OCI-LY1 (cell line): ENCODE data around the gene PUSL1.

Experiments
- H2AFZ ChIP-seq: fragments of 200-600 bp; sonication (generic), shearing (Covaris generic); 2 replicates; pipeline ENCODE4 v1.6.0; 2014; ENCODE audit warnings: antibody characterized with exemption, mild to moderate bottlenecking, low read length
- H3F3A ChIP-seq: fragments of 200-600 bp; sonication (generic), shearing (Covaris generic); 2 replicates; pipeline ENCODE4 v1.6.0; 2014; ENCODE audit warnings: mild to moderate bottlenecking, antibody characterized with exemption, low read length, moderate library complexity; ENCODE audit not compliant: insufficient read depth
- H3K27ac ChIP-seq: fragments of 200-600 bp; sonication (generic); 2 replicates; pipeline ENCODE4 v1.5.1; 2014; ENCODE audit warnings: low read length, mixed run types, mild to moderate bottlenecking, low read depth; ENCODE audit not compliant: poor library complexity, severe bottlenecking
- H3K27me3 ChIP-seq: fragments of 200-600 bp; sonication (generic); 2 replicates; pipeline ENCODE4 v1.6.0; 2014; ENCODE audit warnings: antibody characterized with exemption, mild to moderate bottlenecking, low read length, moderate library complexity; ENCODE audit not compliant: insufficient read depth
- H3K36me3 ChIP-seq: fragments of 200-600 bp; sonication (generic); 2 replicates; pipeline ENCODE4 v1.6.1; 2014; ENCODE audit warnings: mild to moderate bottlenecking, antibody characterized with exemption, low read length, moderate library complexity, mixed read lengths; ENCODE audit not compliant: insufficient read depth
- H3K4me1 ChIP-seq: fragments of 200-600 bp; sonication (generic); 2 replicates; pipeline ENCODE4 v1.5.1; 2014; ENCODE audit warnings: mild to moderate bottlenecking, low read length, moderate library complexity; ENCODE audit not compliant: insufficient read depth, severe bottlenecking
- H3K4me2 ChIP-seq: fragments of 200-600 bp; sonication (generic), shearing (Covaris generic); 2 replicates; pipeline ENCODE4 v1.6.1; 2014; ENCODE audit warnings: low read length
- H3K4me3 ChIP-seq: fragments of 200-600 bp; sonication (generic); 2 replicates; pipeline ENCODE4 v1.5.1; 2014; ENCODE audit warnings: low read length, low read depth, mild to moderate bottlenecking, mixed read lengths; ENCODE audit not compliant: poor library complexity, severe bottlenecking
- H3K79me2 ChIP-seq: fragments of 200-600 bp; shearing (Covaris generic); 2 replicates; pipeline ENCODE4 v1.6.1; 2016; ENCODE audit warnings: mixed run types, low read length, mixed read lengths; ENCODE audit not compliant: insufficient read depth
- H3K9ac ChIP-seq: fragments of 200-600 bp; sonication (generic), shearing (Covaris generic); 2 replicates; pipeline ENCODE4 v1.6.1; 2014; ENCODE audit warnings: mild to moderate bottlenecking, low read length, mixed read lengths
- H3K9me2 ChIP-seq: fragments of 200-600 bp; sonication (generic), shearing (Covaris generic); 2 replicates; pipeline ENCODE4 v1.6.1; 2014; ENCODE audit warnings: low read depth, mild to moderate bottlenecking, low read length, mixed read lengths
- H3K9me3 ChIP-seq: fragments of 200-600 bp; shearing (Covaris generic); 2 replicates; pipeline ENCODE4 v1.6.1; 2014; ENCODE audit warnings: low read length, mixed read lengths
- H4K20me1 ChIP-seq: fragments of 200-600 bp; sonication (generic), shearing (Covaris generic); 2 replicates; pipeline ENCODE4 v1.6.0; 2016; ENCODE audit warnings: mild to moderate bottlenecking, low read length; ENCODE audit not compliant: insufficient read depth
- EZH2 ChIP-seq: fragments of 200-600 bp; sonication (generic), shearing (Covaris generic); IDR thresholded peaks from 2 replicates; pipeline ENCODE4 v1.8.0; 2017; ENCODE audit warnings: borderline replicate concordance, mixed run types, mild to moderate bottlenecking, antibody characterized with exemption, low read length, moderate library complexity, mixed read lengths
- TF ChIP-seq, protein P1 (sequence below): fragments of 200-600 bp; sonication (generic), shearing (Covaris generic); IDR thresholded peaks from 2 replicates; pipeline ENCODE4 v1.5.1; 2017; ENCODE audit warnings: mild to moderate bottlenecking, antibody characterized with exemption, low read length, moderate library complexity, mixed read lengths

PUSL1 gene

DNA sequence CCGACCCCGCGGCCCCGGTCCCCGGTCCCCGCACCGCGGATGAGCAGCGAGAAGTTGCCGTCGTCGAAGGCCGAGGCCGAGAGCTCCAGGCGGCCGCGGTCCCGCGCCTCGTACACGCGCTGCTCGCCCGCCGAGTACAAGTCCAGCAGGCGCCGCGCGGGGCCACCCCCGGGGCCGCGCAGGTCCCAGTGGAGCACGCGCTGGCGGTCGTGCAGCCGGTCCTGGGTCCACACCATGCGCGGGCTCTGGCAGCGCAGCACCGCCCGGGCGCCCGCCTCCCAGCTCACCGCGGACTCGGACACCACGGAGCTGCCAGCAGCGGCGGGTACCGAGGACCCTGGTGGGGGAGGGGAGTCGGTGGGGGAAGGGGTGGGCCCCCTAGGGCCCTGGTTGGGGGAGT, 47.0 kb downstream of the PUSL1 start:
- Histone ChIP-seq H3K79me2 (no peaks in the 10 kb centered on the region), H3K4me1 (peaks cover 6% of the 10 kb centered on the region), H3K36me3 (no peaks in the 10 kb centered on the region)

DNA sequence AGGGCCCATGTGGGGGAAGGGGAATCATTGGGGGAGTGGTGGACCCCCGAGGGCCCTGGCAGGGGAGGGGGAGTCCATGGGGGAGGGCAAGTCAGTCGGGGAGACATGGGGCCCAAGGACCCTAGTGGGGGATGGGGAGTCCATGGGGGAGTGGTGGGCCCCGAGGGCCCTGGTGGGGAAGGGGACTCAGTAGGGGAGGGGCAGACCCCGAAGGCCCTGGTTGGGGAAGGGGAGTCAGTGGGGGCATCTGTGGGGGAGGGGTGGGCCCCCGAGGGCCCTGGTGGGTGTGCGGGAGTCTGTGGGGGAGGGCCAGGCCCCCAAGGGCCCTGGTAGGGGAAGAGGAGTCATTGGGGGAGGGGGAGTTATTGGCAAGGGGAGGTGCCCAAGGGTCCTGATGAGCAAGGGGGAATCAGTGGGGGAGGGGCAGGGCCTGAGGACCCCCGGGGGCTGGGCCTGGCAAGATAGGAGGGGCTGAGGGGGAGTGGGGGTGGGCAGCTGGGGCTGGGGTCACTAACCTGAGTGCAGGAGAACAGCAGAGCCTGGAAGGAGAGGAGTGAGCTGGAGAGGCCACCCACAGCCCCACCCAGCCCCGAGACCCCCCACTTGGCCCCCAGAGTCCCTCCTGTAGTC, 47.9 kb downstream of the PUSL1 start:
- Histone ChIP-seq H3K27me3 (peaks cover 13% of the 10 kb centered on the region; the same call in 1 of the 2 replicates), H2AFZ (no peak overlapping the region), H3K4me3 (no peak overlapping the region)

More for the DNA sequence above, 47.0 kb downstream of the PUSL1 start:
- TF ChIP-seq EZH2: no peak
- TF ChIP-seq, protein P1, sequence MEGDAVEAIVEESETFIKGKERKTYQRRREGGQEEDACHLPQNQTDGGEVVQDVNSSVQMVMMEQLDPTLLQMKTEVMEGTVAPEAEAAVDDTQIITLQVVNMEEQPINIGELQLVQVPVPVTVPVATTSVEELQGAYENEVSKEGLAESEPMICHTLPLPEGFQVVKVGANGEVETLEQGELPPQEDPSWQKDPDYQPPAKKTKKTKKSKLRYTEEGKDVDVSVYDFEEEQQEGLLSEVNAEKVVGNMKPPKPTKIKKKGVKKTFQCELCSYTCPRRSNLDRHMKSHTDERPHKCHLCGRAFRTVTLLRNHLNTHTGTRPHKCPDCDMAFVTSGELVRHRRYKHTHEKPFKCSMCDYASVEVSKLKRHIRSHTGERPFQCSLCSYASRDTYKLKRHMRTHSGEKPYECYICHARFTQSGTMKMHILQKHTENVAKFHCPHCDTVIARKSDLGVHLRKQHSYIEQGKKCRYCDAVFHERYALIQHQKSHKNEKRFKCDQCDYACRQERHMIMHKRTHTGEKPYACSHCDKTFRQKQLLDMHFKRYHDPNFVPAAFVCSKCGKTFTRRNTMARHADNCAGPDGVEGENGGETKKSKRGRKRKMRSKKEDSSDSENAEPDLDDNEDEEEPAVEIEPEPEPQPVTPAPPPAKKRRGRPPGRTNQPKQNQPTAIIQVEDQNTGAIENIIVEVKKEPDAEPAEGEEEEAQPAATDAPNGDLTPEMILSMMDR: no peak
- Histone ChIP-seq H3K27me3 (peaks cover 13% of the 10 kb centered on the region; the same call in 1 of the 2 replicates), H3K4me2 (no peak overlapping the region), H2AFZ (no peak overlapping the region), H4K20me1 (no peaks in the 10 kb centered on the region), H3F3A (no peaks in the 10 kb centered on the region; the same call in 1 of the 2 replicates), H3K27ac (no peak overlapping the region), H3K9ac (no peak overlapping the region), H3K9me2 (no peaks in the 10 kb centered on the region), H3K9me3 (no peaks in the 10 kb centered on the region), H3K4me3 (no peak overlapping the region)

DNA sequence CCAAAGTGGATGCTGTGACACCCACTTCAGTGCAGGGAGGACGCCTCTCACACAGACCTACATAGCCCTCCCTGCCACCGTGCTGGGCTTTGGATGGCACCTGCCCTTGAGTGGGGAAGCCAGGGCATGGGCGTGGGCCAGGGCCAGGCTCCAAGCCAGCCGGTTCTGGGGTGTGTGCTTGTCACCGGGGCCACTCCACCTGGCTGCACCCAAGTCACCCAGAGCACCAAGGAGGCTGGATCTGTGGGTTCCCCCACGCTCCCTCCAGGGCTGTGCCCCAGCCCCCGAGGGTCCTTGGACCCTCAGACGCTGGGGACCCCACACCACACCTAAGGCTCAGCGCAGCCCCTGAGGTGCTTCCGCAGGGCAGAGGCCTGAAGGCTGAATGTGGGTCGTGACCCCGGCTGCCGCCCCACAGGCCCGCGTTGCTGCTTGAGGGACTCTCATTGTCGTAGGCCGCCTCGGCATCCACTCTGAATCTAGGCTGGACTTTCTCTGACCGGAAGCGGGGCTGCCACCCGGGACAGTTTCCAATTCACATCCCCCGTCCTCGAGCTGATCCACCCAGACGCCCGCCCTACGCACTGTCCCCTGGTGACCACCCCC, 48.5 kb downstream of the PUSL1 start:
- H2AFZ ChIP-seq: no peak overlapping the region
- no peaks in the 10 kb centered on the region for H3K9me3 ChIP-seq
- no peaks in the 10 kb centered on the region for H3K36me3 ChIP-seq
- H3K4me3 ChIP-seq: no peak overlapping the region
- H3K9me2 ChIP-seq: no peaks in the 10 kb centered on the region
- no peaks in the 10 kb centered on the region; the same call in 1 of the 2 replicates for H3F3A ChIP-seq
- peaks cover 6% of the 10 kb centered on the region for H3K4me1 ChIP-seq
- H3K9ac ChIP-seq: no peak overlapping the region
- no peak overlapping the region for H3K27ac ChIP-seq
- H3K79me2 ChIP-seq: no peaks in the 10 kb centered on the region
- no peak overlapping the region for H3K4me2 ChIP-seq
- TF ChIP-seq, protein P1: no peak
- TF ChIP-seq EZH2: no peak
- peaks cover 13% of the 10 kb centered on the region; the same call in 1 of the 2 replicates for H3K27me3 ChIP-seq
- H4K20me1 ChIP-seq: no peaks in the 10 kb centered on the region

More for the DNA sequence above, 47.9 kb downstream of the PUSL1 start:
- Histone ChIP-seq H4K20me1 (no peaks in the 10 kb centered on the region), H3K9me3 (no peaks in the 10 kb centered on the region), H3K79me2 (no peaks in the 10 kb centered on the region), H3F3A (no peaks in the 10 kb centered on the region; the same call in 1 of the 2 replicates), H3K9ac (no peak overlapping the region), H3K36me3 (no peaks in the 10 kb centered on the region), H3K4me1 (peaks cover 6% of the 10 kb centered on the region), H3K4me2 (no peak overlapping the region), H3K27ac (no peak overlapping the region), H3K9me2 (no peaks in the 10 kb centered on the region)
- TF ChIP-seq, protein P1: no peak
- no peak for TF ChIP-seq EZH2
